ENCODE data around the gene INPPL1.

Gene INPPL1

GRCh38 chr11:72227316-72228228, 3.0 kb downstream of the INPPL1 start:
- H3K4me3 ChIP-seq (ENCODE audit: low read depth, low read length) = no peak overlapping the region
- no peak for DNase-seq (ENCODE audit: low read depth)
- TF ChIP-seq POLR2A (IDR thresholded peaks at IDR 0.05; ENCODE audit: extremely low read depth, insufficient read length) = no peak
- no peak for TF ChIP-seq MAX (IDR thresholded peaks at IDR 0.05; ENCODE audit: low read depth, low read length)
- TF ChIP-seq, protein P1, sequence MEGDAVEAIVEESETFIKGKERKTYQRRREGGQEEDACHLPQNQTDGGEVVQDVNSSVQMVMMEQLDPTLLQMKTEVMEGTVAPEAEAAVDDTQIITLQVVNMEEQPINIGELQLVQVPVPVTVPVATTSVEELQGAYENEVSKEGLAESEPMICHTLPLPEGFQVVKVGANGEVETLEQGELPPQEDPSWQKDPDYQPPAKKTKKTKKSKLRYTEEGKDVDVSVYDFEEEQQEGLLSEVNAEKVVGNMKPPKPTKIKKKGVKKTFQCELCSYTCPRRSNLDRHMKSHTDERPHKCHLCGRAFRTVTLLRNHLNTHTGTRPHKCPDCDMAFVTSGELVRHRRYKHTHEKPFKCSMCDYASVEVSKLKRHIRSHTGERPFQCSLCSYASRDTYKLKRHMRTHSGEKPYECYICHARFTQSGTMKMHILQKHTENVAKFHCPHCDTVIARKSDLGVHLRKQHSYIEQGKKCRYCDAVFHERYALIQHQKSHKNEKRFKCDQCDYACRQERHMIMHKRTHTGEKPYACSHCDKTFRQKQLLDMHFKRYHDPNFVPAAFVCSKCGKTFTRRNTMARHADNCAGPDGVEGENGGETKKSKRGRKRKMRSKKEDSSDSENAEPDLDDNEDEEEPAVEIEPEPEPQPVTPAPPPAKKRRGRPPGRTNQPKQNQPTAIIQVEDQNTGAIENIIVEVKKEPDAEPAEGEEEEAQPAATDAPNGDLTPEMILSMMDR (IDR thresholded peaks at IDR 0.05; ENCODE audit: low read depth, low read length) = no peak
- no peak for TF ChIP-seq MYC (IDR thresholded peaks at IDR 0.05; ENCODE audit: low read depth, low read length)

DNA sequence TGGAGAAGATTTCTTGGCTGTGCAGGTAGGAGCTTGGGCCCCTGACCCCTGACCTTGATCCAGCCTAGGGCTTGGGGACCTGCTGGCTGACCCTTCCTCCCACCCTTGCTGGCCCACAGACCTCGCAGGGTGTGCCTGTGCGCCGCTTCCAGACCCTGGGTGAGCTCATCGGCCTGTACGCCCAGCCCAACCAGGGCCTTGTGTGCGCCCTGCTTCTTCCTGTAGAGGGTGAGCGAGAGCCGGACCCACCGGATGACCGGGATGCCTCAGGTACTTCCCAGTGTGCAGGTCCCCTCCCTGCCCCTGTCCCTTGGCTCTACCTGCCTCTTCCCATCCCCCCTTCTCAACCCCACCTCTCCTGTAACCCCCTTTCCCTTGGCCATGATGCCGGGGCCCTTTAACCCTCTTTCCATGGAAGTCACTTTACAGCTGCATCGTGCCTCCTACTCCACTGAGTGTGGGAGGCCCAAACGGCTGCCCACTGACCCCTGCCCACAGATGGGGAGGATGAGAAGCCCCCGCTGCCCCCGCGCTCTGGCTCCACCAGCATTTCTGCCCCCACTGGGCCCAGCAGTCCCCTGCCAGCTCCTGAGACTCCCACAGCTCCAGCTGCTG, 3.8 kb downstream of the INPPL1 start:
- TF ChIP-seq MAX (IDR thresholded peaks at IDR 0.05; ENCODE audit: low read depth, low read length) (no peak), POLR2A (IDR thresholded peaks at IDR 0.05; ENCODE audit: extremely low read depth, insufficient read length) (no peak), MYC (IDR thresholded peaks at IDR 0.05; ENCODE audit: low read depth, low read length) (no peak)
- TF ChIP-seq, protein P1 (IDR thresholded peaks at IDR 0.05; ENCODE audit: low read depth, low read length) = no peak
- H3K4me3 ChIP-seq (ENCODE audit: low read depth, low read length) = no peak overlapping the region
- no peak for DNase-seq (ENCODE audit: low read depth)

- DNase-seq (ENCODE audit: low read depth) = no peak
- no peak overlapping the region for H3K4me3 ChIP-seq (ENCODE audit: low read depth, low read length)
- TF ChIP-seq MAX (IDR thresholded peaks at IDR 0.05; ENCODE audit: low read depth, low read length) (no peak), POLR2A (IDR thresholded peaks at IDR 0.05; ENCODE audit: extremely low read depth, insufficient read length) (no peak), MYC (IDR thresholded peaks at IDR 0.05; ENCODE audit: low read depth, low read length) (no peak)
- TF ChIP-seq, protein P1 (IDR thresholded peaks at IDR 0.05; ENCODE audit: low read depth, low read length) = no peak
Observed at GRCh38 chr11:72228844-72229231, 4.3 kb downstream of the INPPL1 start.

DNA sequence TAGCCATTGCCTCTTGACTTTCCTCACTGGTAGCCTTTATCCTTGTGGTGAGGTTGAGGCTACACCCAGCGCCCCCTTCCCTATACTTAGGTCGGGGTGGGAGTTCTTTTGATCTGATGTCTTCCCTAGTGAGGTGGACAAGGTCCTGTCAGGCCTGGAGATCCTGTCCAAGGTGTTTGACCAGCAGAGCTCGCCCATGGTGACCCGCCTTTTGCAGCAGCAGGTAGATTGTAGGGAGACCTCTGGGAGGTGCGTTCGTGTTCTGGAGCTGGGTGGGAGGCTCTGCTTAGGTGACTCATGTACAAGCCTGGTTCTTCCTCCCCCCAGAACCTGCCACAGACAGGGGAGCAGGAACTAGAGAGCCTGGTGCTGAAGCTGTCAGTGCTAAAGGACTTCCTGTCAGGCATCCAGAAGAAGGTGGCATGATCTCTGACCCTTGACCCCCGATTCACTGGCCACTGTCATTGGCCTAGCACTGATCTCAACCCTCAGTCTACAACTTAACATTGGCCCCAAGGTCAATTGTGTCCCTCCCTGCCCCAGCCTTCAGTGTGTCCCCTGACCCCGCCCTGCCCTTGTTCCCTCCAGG, 4.9 kb downstream of the INPPL1 start:
- TF ChIP-seq, protein P1 (IDR thresholded peaks at IDR 0.05; ENCODE audit: low read depth, low read length) = no peak
- TF ChIP-seq POLR2A (IDR thresholded peaks at IDR 0.05; ENCODE audit: extremely low read depth, insufficient read length) (no peak), MAX (IDR thresholded peaks at IDR 0.05; ENCODE audit: low read depth, low read length) (no peak), MYC (IDR thresholded peaks at IDR 0.05; ENCODE audit: low read depth, low read length) (no peak)
- DNase-seq (ENCODE audit: low read depth) = no peak

GRCh38 chr11:72229925-72230763, 5.6 kb downstream of the INPPL1 start:
- no peak overlapping the region for H3K4me3 ChIP-seq (ENCODE audit: low read depth, low read length)
- TF ChIP-seq MAX (IDR thresholded peaks at IDR 0.05; ENCODE audit: low read depth, low read length) = no peak
- TF ChIP-seq, protein P1 (IDR thresholded peaks at IDR 0.05; ENCODE audit: low read depth, low read length) = no peak
- TF ChIP-seq POLR2A (IDR thresholded peaks at IDR 0.05; ENCODE audit: extremely low read depth, insufficient read length) = no peak
- TF ChIP-seq MYC (IDR thresholded peaks at IDR 0.05; ENCODE audit: low read depth, low read length) = no peak
- DNase-seq (ENCODE audit: low read depth) = no peak

More for the DNA sequence above, 4.9 kb downstream of the INPPL1 start:
- no peak overlapping the region for H3K4me3 ChIP-seq (ENCODE audit: low read depth, low read length)

Data from NB4 (cell line).